ENCODE results near the gene CNPY1.

CNPY1 gene

DNA sequence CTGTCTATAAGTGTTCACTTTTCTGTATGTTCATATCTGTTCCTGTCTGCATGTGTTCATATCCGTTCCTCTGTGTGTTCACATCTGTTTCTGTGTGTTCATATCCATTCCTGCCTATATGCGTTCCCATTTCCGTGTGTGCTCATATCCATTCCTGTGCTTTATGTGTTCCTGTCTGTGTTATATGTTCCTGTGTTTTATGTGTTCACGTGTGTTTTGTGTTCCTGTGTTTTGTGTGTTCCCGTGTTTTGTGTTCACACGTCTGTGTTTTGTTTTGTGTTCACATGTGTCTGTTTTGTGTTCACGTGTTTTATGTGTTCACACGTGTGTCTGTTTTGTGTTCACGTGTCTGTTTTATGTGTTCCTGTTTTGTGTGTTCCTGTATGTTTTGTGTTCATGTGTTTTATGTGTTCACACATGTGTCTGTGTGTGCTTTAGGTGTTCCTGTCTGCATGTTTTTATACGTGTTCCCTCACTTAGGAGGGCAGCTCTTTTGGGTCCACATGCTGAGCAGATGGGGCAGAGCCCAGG lies 42.2 kb upstream of the CNPY1 start:
- DNase-seq (ENCODE audit: low read depth in 1 of 2, low spot score in 1 of 2) = no peak
- no peak overlapping the region for H3K4me3 ChIP-seq (replicated peaks; ENCODE audit: insufficient read depth, low read length)
- no peaks in the 10 kb centered on the region for H3K27me3 ChIP-seq (ENCODE audit: insufficient read depth, poor library complexity, severe bottlenecking)
- H3K27ac ChIP-seq (replicated peaks) = peak overlapping the region; percentile 98
- TF ChIP-seq CTCF (IDR thresholded peaks at IDR 0.05; ENCODE audit: insufficient read depth, low read length) (no peak), GABPA (IDR thresholded peaks at IDR 0.05; ENCODE audit: low read depth) (no peak), REST (IDR thresholded peaks at IDR 0.05; ENCODE audit: insufficient replicate concordance, low read depth) (no peak), SPI1 (IDR thresholded peaks at IDR 0.05; ENCODE audit: borderline replicate concordance, low read depth) (no peak)

GRCh38 chr7:155587486-155587885 lies 41.1 kb upstream of the CNPY1 start:
- Histone ChIP-seq H3K27ac (replicated peaks) (peak overlapping the region; percentile 16; the same call in 1 of the 2 replicates), H3K4me3 (replicated peaks; ENCODE audit: insufficient read depth, low read length) (no peak overlapping the region), H3K27me3 (ENCODE audit: insufficient read depth, poor library complexity, severe bottlenecking) (no peaks in the 10 kb centered on the region)
- DNase-seq (ENCODE audit: low read depth in 1 of 2, low spot score in 1 of 2) = no peak
- no peak for TF ChIP-seq REST (IDR thresholded peaks at IDR 0.05; ENCODE audit: insufficient replicate concordance, low read depth)
- TF ChIP-seq GABPA (IDR thresholded peaks at IDR 0.05; ENCODE audit: low read depth) = no peak
- TF ChIP-seq CTCF (IDR thresholded peaks at IDR 0.05; ENCODE audit: insufficient read depth, low read length) = no peak
- no peak for TF ChIP-seq POLR2AphosphoS5 (IDR thresholded peaks at IDR 0.05; ENCODE audit: low read depth)
- TF ChIP-seq SPI1 (IDR thresholded peaks at IDR 0.05; ENCODE audit: borderline replicate concordance, low read depth) = no peak

DNA sequence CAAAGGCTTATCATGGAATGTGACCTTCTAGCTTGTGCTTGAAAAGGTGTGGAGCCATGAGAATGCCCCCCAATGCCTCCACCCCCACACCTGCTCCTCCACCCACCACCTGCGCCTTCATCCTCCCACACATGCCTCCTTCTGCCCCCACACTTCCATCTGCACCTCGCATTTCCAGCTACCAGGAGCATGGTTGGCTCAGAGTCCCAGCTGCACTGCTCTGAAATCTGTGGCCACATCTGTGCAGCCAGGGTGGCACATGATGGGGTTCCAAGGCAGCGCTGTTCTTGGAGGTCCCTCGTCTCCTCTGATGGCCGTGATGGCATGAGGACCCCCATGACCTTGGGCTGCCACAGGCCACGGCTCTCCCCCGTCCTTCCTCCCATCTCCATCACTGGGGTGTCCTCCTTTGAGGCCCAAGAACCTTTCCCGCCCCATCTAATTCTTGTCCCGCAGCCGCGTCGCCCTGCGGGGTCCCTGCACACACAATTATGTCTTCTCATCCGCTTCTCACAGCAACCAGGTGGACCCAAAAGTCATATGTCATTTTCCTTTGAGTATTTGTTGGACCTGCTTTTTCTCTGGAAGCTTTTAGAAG lies 40.6 kb upstream of the CNPY1 start:
- TF ChIP-seq CTCF (IDR thresholded peaks at IDR 0.05; ENCODE audit: insufficient read depth, low read length) (no peak), REST (IDR thresholded peaks at IDR 0.05; ENCODE audit: insufficient replicate concordance, low read depth) (no peak), POLR2AphosphoS5 (IDR thresholded peaks at IDR 0.05; ENCODE audit: low read depth) (no peak), SPI1 (IDR thresholded peaks at IDR 0.05; ENCODE audit: borderline replicate concordance, low read depth) (no peak), GABPA (IDR thresholded peaks at IDR 0.05; ENCODE audit: low read depth) (no peak)
- H3K27ac ChIP-seq (replicated peaks) = no peak overlapping the region; the same call in 1 of the 2 replicates
- DNase-seq (ENCODE audit: low read depth in 1 of 2, low spot score in 1 of 2) = no peak
- H3K4me3 ChIP-seq (replicated peaks; ENCODE audit: insufficient read depth, low read length) = no peak overlapping the region
- no peaks in the 10 kb centered on the region for H3K27me3 ChIP-seq (ENCODE audit: insufficient read depth, poor library complexity, severe bottlenecking)
